Parathyroid adenoma (tissue), 2 donors: Measurements from ENCODE around the gene PCIF1.
"Not testable (repeated sequence)": the region's sequence is repeated elsewhere in the genome, so short reads cannot be mapped to it uniquely, and the experiment has no call there.

Experiments
- H2AFZ ChIP-seq: fragments of 300-600 bp; sonication (generic); one replicate; pipeline ENCODE4 v1.7.0; 2017; ENCODE audit warnings: antibody characterized with exemption, mild to moderate bottlenecking
- H3K27ac ChIP-seq: fragments of 300-600 bp; sonication (generic); one replicate; pipeline ENCODE4 v1.7.0; 2017
- H3K27me3 ChIP-seq: fragments of 300-600 bp; sonication (generic); one replicate; pipeline ENCODE4 v1.7.0; 2017; ENCODE audit warnings: low read length; ENCODE audit not compliant: control insufficient read depth, insufficient read depth
- H3K36me3 ChIP-seq: fragments of 300-600 bp; sonication (generic); one replicate; pipeline ENCODE4 v1.7.0; 2017; ENCODE audit warnings: low read length; ENCODE audit not compliant: control insufficient read depth, insufficient read depth
- H3K4me1 ChIP-seq: fragments of 300-600 bp; sonication (generic); one replicate; pipeline ENCODE4 v1.7.0; 2017; ENCODE audit warnings: control low read depth
- H3K4me2 ChIP-seq: fragments of 300-600 bp; sonication (generic); one replicate; pipeline ENCODE4 v1.7.0; 2017; ENCODE audit warnings: low read length
- H3K4me3 ChIP-seq: fragments of 300-600 bp; sonication (generic); one replicate; pipeline ENCODE4 v1.7.0; 2017; ENCODE audit warnings: low read depth, low read length
- H3K79me2 ChIP-seq: fragments of 300-600 bp; sonication (generic); one replicate; pipeline ENCODE4 v1.7.0; 2017; ENCODE audit warnings: control low read depth
- H3K9ac ChIP-seq: fragments of 300-600 bp; sonication (generic); one replicate; pipeline ENCODE4 v1.7.0; 2017; ENCODE audit warnings: mild to moderate bottlenecking
- H3K9me3 ChIP-seq: fragments of 300-600 bp; sonication (generic); one replicate; pipeline ENCODE4 v1.7.0; 2017; ENCODE audit warnings: low read length; ENCODE audit not compliant: control insufficient read depth
- CTCF ChIP-seq: fragments of 300-600 bp; sonication (generic); IDR thresholded peaks from one replicate; pipeline ENCODE4 v1.7.0; 2017; ENCODE audit warnings: antibody characterized with exemption, mild to moderate bottlenecking
- donor health status: primary hyperparathyroidism.

The PCIF1 gene

GRCh38 chr20:45994761-45995493 is 60.4 kb downstream of the PCIF1 start:
- Histone ChIP-seq H3K9ac (no peak overlapping the region), H2AFZ (no peak overlapping the region), H3K4me2 (no peak overlapping the region), H3K36me3 (no peaks in the 10 kb centered on the region), H3K4me1 (peaks cover 2% of the 10 kb centered on the region), H3K27me3 (no peaks in the 10 kb centered on the region), H3K9me3 (no peaks in the 10 kb centered on the region), H3K4me3 (no peak overlapping the region), H3K79me2 (no peaks in the 10 kb centered on the region), H3K27ac (no peak overlapping the region)
- no peak for TF ChIP-seq CTCF

GRCh38 chr20:45995495-45996097 is 61.1 kb downstream of the PCIF1 start:
- H3K27me3 ChIP-seq, H3K4me3 ChIP-seq, H3K4me1 ChIP-seq, H3K27ac ChIP-seq, H3K9me3 ChIP-seq, H3K79me2 ChIP-seq, H3K9ac ChIP-seq, H3K4me2 ChIP-seq, H3K36me3 ChIP-seq: not testable (repeated sequence)
- peak overlapping the region; percentile 47 for H2AFZ ChIP-seq

- Histone ChIP-seq H3K9ac (no peak overlapping the region), H3K4me1 (peaks cover 2% of the 10 kb centered on the region), H3K79me2 (no peaks in the 10 kb centered on the region), H3K4me2 (no peak overlapping the region), H3K36me3 (no peaks in the 10 kb centered on the region), H3K27me3 (no peaks in the 10 kb centered on the region), H3K4me3 (no peak overlapping the region), H3K9me3 (no peaks in the 10 kb centered on the region), H3K27ac (no peak overlapping the region), H2AFZ (no peak overlapping the region)
- TF ChIP-seq CTCF: no peak
Measured at GRCh38 chr20:45997187-45997586, 62.7 kb downstream of the PCIF1 start.
